ENCODE measurements around the gene MAD2L2.

MAD2L2 gene

DNA sequence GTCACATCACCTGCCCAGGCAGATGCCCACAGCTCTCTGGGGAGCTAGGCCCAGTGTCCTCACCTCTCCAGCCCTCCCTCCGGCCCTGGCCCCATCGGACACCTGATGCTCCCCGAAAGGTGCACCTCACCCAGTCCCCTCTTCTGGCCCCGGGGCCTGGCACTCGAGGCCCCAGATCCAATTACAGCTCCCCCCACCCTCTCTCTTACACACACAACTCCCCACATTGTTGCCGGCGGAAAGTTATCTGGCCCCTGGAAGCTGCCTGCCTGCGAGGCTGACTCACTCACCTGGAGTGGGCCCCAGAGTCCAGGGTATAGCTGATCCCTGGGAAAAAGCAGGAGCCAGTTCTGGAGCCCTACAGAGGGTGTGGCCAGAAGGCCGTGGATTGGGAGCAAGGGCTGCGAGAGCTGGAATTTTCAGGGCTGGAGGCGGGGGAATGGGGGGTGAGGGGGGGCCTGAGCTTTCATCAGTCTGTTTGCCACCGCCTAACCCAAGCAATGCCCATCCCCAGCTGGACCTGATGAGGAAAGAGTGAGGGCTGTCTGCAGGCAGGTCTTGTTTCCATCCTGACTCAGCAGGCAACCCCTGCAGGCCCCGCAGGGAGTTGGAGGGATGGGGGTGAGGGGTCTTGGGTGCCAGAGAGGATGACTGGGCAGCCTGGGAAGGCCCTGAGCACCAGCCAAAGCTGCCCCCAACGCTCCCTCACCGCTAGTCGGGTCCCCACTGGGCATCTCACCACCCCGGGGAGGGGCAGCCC, 27.7 kb downstream of the MAD2L2 start:
- no peak for DNase-seq (ENCODE audit: low read depth in 2 of 2)

DNA sequence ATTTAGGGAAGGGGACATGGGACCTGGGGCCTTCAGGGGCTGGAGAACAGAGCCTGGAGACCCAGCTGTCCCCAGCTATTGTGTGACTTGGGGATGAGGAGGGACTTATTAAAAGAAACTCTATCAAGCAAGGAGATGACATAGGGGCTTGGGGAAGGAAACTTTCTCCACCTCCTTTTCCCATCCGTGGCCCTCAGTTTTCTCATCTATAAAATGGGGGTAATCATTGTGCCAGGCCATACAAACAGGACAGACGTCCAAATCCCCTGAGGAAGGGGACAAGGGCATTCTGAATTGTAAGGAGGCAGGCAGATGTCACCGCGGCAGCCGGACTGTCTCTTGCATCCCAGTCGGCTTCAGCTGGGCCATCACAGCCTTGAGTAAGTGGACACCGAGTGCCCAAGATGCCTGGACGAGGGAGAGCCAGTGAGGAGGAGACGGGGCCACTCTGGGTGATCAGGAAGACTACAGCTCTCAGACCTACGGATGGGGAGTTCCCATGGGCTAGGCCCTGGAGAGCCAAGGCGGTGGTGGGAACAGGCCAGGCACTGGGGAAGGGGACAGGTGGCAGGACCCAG, 28.7 kb downstream of the MAD2L2 start:
- DNase-seq (ENCODE audit: low read depth in 2 of 2): no peak

- DNase-seq (ENCODE audit: low read depth in 2 of 2): no peak
These were observed 29.9 kb downstream of the MAD2L2 start for GRCh38 chr1:11651017-11651416.

GRCh38 chr1:11650331-11650991, 30.5 kb downstream of the MAD2L2 start:
- peak; percentile 55 to 64 for DNase-seq (ENCODE audit: low read depth in 2 of 2)

DNA sequence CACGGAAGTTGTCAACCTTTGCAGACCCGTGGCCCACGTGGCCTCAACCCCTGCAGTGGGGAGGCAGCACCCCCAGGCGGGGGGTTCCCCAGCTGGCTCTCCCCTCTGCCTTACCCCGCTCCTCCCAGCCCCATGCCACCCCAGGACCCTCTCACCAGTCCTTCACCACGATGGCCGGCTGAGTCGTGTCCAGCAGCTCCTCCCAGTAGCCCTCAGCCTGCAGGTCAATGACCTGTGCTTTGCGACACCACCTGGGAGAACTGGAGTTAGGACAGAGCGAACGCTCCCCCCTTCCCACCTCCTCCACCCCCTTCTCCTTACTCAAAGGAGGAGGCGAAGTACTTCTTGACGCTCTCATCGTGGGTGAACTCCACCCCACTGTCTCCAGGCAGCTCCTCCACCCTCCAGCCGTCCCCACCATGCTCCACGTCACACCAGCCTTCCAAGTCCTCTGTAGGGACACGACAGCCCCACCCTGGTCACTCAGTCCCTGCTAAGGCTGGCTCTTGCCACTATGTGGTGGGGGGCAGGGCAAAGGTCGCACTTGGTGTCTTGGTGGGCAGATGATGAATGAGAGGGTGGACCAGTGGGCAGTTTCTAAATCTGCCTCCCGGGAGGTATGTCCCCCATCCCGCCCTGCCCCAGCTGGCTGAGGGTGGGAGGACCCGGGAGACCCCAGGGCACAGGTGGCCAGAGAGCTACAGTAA, 31.2 kb downstream of the MAD2L2 start:
- no peak for DNase-seq (ENCODE audit: low read depth in 2 of 2)

GRCh38 chr1:11649237-11649623, 31.7 kb downstream of the MAD2L2 start:
- DNase-seq (ENCODE audit: low read depth in 2 of 2): no peak

GRCh38 chr1:11648732-11649158, 32.2 kb downstream of the MAD2L2 start:
- no peak for DNase-seq (ENCODE audit: low read depth in 2 of 2)

- no peak for DNase-seq (ENCODE audit: low read depth in 2 of 2)
These were observed 32.9 kb downstream of the MAD2L2 start for GRCh38 chr1:11648039-11648438.

DNA sequence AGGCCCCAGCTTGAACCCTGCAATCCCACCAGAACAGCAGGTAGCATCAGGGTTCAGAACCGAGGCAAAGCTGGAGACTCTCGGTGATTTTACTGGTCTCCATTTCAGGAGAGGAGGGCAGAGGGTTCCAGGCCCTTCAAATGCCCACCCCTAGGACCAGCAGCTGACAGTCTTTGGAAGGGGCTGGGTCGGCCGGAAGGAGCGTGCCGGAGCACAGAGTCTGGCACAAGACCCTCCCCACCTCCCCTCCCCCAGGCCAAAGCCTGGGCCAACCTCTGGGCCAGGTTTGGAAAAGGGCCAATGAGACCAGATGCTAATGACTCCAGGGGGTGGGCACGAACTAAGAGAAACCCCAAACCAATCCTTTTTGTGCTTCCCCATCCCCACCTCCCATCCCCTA, 33.6 kb downstream of the MAD2L2 start:
- no peak for DNase-seq (ENCODE audit: low read depth in 2 of 2)

- no peak for DNase-seq (ENCODE audit: low read depth in 2 of 2)
These were observed 34.6 kb downstream of the MAD2L2 start for GRCh38 chr1:11646317-11646716.

DNA sequence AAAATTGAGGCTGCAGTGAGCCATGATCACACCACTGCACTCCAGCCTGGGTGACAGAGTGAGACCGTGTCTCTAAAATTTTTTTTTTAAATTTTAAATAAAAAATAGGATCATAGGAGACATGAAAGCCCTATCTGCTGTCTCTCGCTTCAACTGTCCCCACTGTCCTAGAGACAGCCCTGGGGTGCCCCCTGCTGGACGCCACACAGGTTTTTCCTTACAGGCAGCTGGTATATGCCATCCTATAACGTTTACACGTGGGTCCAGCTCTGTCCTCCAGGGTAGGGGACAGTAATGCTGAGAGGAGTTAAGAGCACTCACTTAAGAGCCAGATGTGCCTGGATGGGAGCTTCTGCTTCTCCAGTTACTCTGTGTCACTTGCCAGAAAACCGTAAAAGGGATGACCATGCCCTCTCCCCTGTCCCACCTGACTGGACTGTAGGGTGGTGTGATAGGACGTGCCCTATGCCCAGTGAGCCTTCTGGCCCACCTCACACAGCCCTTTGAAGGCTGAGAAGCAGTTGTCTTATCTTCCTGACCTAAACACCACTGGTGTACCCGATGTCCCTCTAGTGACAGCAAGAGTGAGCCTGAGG, 35.2 kb downstream of the MAD2L2 start:
- peak; percentile 52 to 65 for DNase-seq (ENCODE audit: low read depth in 2 of 2)

GRCh38 chr1:11645270-11645669, 35.7 kb downstream of the MAD2L2 start:
- DNase-seq (ENCODE audit: low read depth in 2 of 2): no peak

GRCh38 chr1:11643782-11644181, 37.2 kb downstream of the MAD2L2 start:
- DNase-seq (ENCODE audit: low read depth in 2 of 2): no peak

DNA sequence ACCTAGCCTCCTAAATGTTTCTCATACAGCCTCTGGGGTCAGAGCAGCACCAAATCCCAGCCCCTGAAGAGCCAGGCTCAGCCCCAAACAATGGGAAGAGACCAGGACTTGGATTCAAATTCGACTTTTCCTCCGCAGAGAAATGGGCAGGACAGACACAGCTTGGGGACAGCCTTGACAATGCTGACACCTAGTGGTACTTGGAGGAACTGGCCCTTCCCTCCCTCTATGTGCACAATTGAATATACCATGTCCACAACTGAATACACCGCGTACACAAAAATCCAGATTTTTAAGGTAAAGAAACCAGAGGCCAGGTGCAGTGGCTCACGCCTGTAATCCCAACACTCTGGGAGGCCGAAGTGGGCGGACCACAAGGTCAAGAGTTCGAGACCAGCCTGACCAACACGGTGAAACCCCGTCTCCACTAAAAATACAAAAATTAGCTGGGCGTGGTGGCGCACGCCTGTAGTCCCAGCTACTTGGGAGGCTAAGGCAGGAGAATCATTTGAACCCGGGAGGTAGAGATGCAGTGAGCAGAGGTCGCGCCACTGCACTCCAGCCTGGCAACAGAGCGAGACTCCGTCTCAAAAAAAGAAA, 38.4 kb downstream of the MAD2L2 start:
- DNase-seq (ENCODE audit: low read depth in 2 of 2): peak; percentile 39 to 46

GRCh38 chr1:11641776-11642305, 39.1 kb downstream of the MAD2L2 start:
- DNase-seq (ENCODE audit: low read depth in 2 of 2): no peak

DNA sequence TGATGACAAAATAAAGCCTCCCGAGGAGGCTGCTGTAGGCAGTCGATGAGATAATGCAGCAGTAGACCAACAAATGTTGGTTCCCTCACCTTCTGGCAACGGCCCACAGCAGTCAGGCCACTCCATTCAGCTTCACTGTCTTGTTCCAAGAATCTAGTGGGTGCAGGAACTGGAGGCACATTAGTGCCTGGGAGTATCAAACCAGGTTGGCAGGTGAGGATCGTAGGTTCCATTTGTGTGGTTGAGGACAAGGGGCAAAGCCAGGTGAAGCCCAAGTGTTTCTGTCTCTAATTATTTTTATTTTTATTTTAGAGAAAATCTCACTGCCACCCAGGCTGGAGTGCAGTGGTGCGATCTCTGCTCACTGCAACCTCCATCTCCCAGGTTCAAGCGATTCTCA, 40.0 kb downstream of the MAD2L2 start:
- DNase-seq (ENCODE audit: low read depth in 2 of 2): no peak

GRCh38 chr1:11640101-11640500, 40.8 kb downstream of the MAD2L2 start:
- DNase-seq (ENCODE audit: low read depth in 2 of 2): no peak

DNA sequence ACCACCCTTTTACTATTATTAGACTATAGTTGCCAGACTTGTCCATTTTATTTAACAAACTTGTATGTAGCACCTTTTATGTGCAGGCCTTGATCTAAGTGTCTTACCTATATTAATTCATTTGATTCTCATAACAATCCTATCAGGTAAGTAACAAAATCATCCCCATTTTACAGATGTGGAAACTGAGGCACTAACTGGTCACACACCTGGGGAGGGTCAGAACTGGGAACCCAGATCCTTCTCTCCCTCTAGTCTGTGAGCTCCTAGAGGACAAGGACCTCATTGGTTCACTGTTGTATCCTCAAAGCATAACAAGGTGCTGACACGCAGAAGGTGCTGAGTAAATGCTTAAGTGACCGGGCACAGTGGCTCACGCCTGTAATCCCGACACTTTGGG, 41.6 kb downstream of the MAD2L2 start:
- DNase-seq (ENCODE audit: low read depth in 2 of 2): no peak

DNA sequence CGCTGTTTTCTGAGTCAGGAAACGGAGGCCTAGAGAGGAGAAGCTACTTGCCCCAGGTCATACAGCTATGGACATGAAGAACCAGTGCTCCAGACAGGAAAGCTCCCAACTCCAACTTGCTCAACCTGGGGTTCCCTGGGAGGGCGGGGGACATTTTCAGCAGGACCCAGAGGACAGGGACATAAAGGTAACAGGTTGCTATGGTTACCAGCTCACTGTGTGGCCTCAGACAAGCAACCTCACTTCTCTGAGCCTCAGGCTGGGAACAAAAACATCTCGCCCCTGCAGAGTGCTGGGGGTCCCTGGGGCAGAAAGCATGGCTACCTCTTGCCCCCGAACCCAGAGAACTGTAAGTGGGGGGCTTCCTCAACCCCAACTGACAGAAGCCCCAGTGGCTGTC, 42.8 kb downstream of the MAD2L2 start:
- no peak for DNase-seq (ENCODE audit: low read depth in 2 of 2)

- DNase-seq (ENCODE audit: low read depth in 2 of 2): no peak
These were observed 46.4 kb downstream of the MAD2L2 start for GRCh38 chr1:11634365-11635192.
